Skeletal muscle tissue (tissue), 4 donors: ENCODE data around the gene ZNRF3. TPM values are rescaled to one million over a fixed set of nuclear protein-coding genes. Genes with fewer than 3 reads are reported as not detected.

Experiments used
- H3K27ac ChIP-seq: one replicate; pipeline ENCODE4 v1.7.0; 2013; ENCODE audit warnings: mild to moderate bottlenecking, low read depth, low read length, inconsistent platforms
- H3K27me3 ChIP-seq, 3 donors: one replicate each; pipeline ENCODE4 v1.7.0; 2013; ENCODE audit warnings: low read length in 3 of 3; ENCODE audit not compliant: control insufficient read depth in 3 of 3, insufficient read depth in 3 of 3
- H3K36me3 ChIP-seq, 3 donors: one replicate each; pipeline ENCODE4 v1.7.0; 2013; ENCODE audit warnings: low read length in 3 of 3; ENCODE audit not compliant: control insufficient read depth in 3 of 3, insufficient read depth in 3 of 3
- H3K4me1 ChIP-seq, 3 donors: one replicate each; pipeline ENCODE4 v1.7.0; 2013; ENCODE audit warnings: low read length in 3 of 3, mild to moderate bottlenecking in 3 of 3; ENCODE audit not compliant: control insufficient read depth in 3 of 3, insufficient read depth in 3 of 3
- H3K4me3 ChIP-seq, 3 donors: one replicate each; pipeline ENCODE4 v1.7.0; 2013; ENCODE audit warnings: low read length in 3 of 3
- H3K9ac ChIP-seq, 3 donors: one replicate each; pipeline ENCODE4 v1.7.0; 2013; ENCODE audit warnings: low read length in 3 of 3, mild to moderate bottlenecking in 3 of 3, moderate library complexity in 2 of 3, low read depth in 1 of 3
- H3K9me3 ChIP-seq, 3 donors: one replicate each; pipeline ENCODE4 v1.7.0; 2013; ENCODE audit warnings: low read length in 3 of 3; ENCODE audit not compliant: control insufficient read depth in 3 of 3
- total RNA-seq: library from RNA; depleted of rRNA; stranded (reverse); fragments of >200 nt; gene quantifications from one replicate; pipeline ENCODE4 v1.2.3, GENCODE V29; 2014
- donor health status: Osteomylitis.

ZNRF3 gene
- total RNA-seq, 1 donor from 2014 or later, result 7.3 TPM

- Histone ChIP-seq H3K4me3 (no peak overlapping the region), H3K9me3 (no peaks in the 10 kb centered on the region), H3K9ac (peak overlapping the region in 1 of 3 donors; percentile 45), H3K27ac (peak overlapping the region; percentile 71), H3K27me3 (no peaks in the 10 kb centered on the region), H3K4me1 (peaks cover 37 to 64% (median 47%) of the 10 kb centered on the region in 3 donors), H3K36me3 (no peaks in the 10 kb centered on the region)
Measured at GRCh38 chr22:29070490-29070889, 187.1 kb downstream of the ZNRF3 start.

GRCh38 chr22:29071261-29072045 is 188.1 kb downstream of the ZNRF3 start:
- no peaks in the 10 kb centered on the region for H3K36me3 ChIP-seq
- peaks cover 29 to 57% (median 45%) of the 10 kb centered on the region in 3 donors for H3K4me1 ChIP-seq
- no peaks in the 10 kb centered on the region for H3K9me3 ChIP-seq
- H3K27ac ChIP-seq, result peak overlapping the region; percentile 71
- no peak overlapping the region for H3K9ac ChIP-seq
- H3K4me3 ChIP-seq, result peak overlapping the region in 1 of 3 donors; percentile 61
- no peaks in the 10 kb centered on the region for H3K27me3 ChIP-seq

GRCh38 chr22:29072193-29072978 is 189.0 kb downstream of the ZNRF3 start:
- Histone ChIP-seq H3K27ac (no peak overlapping the region), H3K27me3 (no peaks in the 10 kb centered on the region), H3K4me1 (peaks cover 29 to 52% (median 40%) of the 10 kb centered on the region in 3 donors), H3K36me3 (no peaks in the 10 kb centered on the region), H3K9me3 (no peaks in the 10 kb centered on the region), H3K4me3 (peak overlapping the region; percentile 61 to 71 (median 71)), H3K9ac (peak overlapping the region in 2 of 3 donors; percentile 53 to 57)

GRCh38 chr22:29072979-29073617 is 189.7 kb downstream of the ZNRF3 start, which contains the start of gene KREMEN1:
TSS of gene KREMEN1 (plus strand) at chr22:29073035. CDS start at chr22:29073131, 96 bp downstream.
- Histone ChIP-seq H3K27ac (peak within 1 kb of the TSS; percentile 64), H3K9ac (peak within 1 kb of the TSS; percentile 69 to 85 (median 82)), H3K36me3 (no peaks in the 10 kb centered on the region), H3K27me3 (no peaks in the 10 kb centered on the region), H3K9me3 (no peaks in the 10 kb centered on the region), H3K4me1 (peaks cover 32 to 51% (median 37%) of the 10 kb centered on the region in 3 donors), H3K4me3 (peak within 1 kb of the TSS; percentile 70 to 79 (median 78))

- no peaks in the 10 kb centered on the region for H3K9me3 ChIP-seq
- peak overlapping the region; percentile 64 for H3K27ac ChIP-seq
- H3K36me3 ChIP-seq, result no peaks in the 10 kb centered on the region
- H3K4me3 ChIP-seq, result peak overlapping the region; percentile 70 to 79 (median 78)
- no peaks in the 10 kb centered on the region for H3K27me3 ChIP-seq
- peaks cover 35 to 55% (median 38%) of the 10 kb centered on the region in 3 donors for H3K4me1 ChIP-seq
- H3K9ac ChIP-seq, result peak overlapping the region; percentile 69 to 85 (median 82)
Measured at GRCh38 chr22:29073618-29074275, 190.4 kb downstream of the ZNRF3 start.

GRCh38 chr22:29074276-29074772 is 191.0 kb downstream of the ZNRF3 start:
- Histone ChIP-seq H3K4me1 (peaks cover 35 to 55% (median 35%) of the 10 kb centered on the region in 3 donors), H3K36me3 (no peaks in the 10 kb centered on the region), H3K27ac (peak overlapping the region; percentile 64), H3K9ac (peak overlapping the region; percentile 69 to 85 (median 82)), H3K9me3 (no peaks in the 10 kb centered on the region), H3K4me3 (peak overlapping the region; percentile 70 to 79 (median 78)), H3K27me3 (no peaks in the 10 kb centered on the region)

- no peak overlapping the region for H3K9ac ChIP-seq
- H3K36me3 ChIP-seq, result no peaks in the 10 kb centered on the region
- peak overlapping the region in 1 of 3 donors; percentile 29 for H3K4me3 ChIP-seq
- peaks cover 16 to 55% (median 25%) of the 10 kb centered on the region in 3 donors for H3K4me1 ChIP-seq
- no peaks in the 10 kb centered on the region for H3K9me3 ChIP-seq
- no peaks in the 10 kb centered on the region for H3K27me3 ChIP-seq
- peak overlapping the region; percentile 61 for H3K27ac ChIP-seq
Measured at GRCh38 chr22:29078036-29078868, 194.9 kb downstream of the ZNRF3 start.

GRCh38 chr22:29078869-29079207 is 195.5 kb downstream of the ZNRF3 start:
- Histone ChIP-seq H3K9me3 (no peaks in the 10 kb centered on the region), H3K27me3 (no peaks in the 10 kb centered on the region), H3K27ac (peak overlapping the region; percentile 61), H3K4me1 (peaks cover 13 to 49% (median 21%) of the 10 kb centered on the region in 3 donors), H3K4me3 (peak overlapping the region in 1 of 3 donors; percentile 29), H3K9ac (no peak overlapping the region), H3K36me3 (no peaks in the 10 kb centered on the region)
